Measurements from ENCODE around the gene UPK1A. TPM values are rescaled to one million over a fixed set of nuclear protein-coding genes. Genes with fewer than 3 reads are reported as not detected.

Gene UPK1A
- total and polyA plus RNA-seq, 9 of the 15 experiments (the other 6 are each of a cell fraction or from before 2014, with no cell fraction given) = 0.06 to 0.13 TPM; not detected in 7

DNA sequence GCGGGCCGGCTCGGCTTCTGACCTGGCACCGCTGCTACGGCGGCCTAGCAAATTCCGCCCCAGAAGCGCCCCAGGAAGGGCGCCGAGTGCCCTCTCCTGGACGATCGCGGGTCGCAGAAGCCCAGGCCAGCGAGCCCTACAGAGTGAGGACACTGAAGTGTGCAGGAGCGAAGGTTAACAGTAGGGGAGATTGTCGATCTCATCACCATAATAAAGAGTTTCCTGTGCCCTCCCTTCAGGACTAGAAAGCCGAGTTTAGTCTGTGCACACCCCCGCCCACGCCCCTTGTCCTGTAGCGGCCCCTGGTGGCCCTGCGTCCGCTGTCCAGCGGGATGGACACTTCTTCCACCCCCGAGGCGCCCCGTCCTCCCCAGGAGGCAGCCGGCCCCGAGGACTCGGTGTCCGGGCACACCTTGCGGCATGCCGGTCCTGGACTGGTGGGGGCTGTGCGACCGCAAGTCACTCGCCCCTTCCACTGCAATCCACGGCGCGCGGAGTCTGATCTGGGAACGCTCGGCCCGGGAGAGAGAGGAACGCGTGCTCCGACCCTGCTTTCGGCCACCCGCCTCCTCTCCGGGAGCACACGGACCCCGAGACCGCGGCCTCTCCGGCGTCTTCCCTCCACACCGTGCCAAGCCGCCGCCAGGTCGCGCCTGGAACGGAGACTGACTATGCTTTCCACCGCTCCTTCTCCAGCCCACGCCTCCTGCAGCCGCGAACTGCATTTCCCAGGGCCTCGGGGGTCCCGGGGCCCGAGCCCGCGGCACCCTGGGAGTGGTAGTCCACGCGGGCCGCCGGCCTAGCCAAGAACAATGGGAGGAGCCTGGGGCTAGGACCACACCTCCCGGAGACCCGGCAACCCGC is 50.7 kb downstream of the UPK1A start (continued):
- TF ChIP-seq, protein P1, sequence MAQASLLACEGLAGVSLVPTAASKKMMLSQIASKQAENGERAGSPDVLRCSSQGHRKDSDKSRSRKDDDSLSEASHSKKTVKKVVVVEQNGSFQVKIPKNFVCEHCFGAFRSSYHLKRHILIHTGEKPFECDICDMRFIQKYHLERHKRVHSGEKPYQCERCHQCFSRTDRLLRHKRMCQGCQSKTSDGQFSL (CRISPR knock-in tag; IDR thresholded peaks at IDR 0.05) = peak; percentile 69
- TF ChIP-seq, protein P1 (tag; IDR thresholded peaks at IDR 0.05) = no peak; a peak in 1 of 4 replicates
- TF ChIP-seq SMARCB1 (IDR thresholded peaks at IDR 0.05; ENCODE audit: insufficient read length, low read depth) (no peak), MCM7 (IDR thresholded peaks at IDR 0.05) (no peak), NFIC (IDR thresholded peaks at IDR 0.05) (0 out of 2 replicates have a peak, but pooled peaks have one; percentile 11), PPARD (CRISPR knock-in tag; IDR thresholded peaks at IDR 0.05) (no peak), HES1 (IDR thresholded peaks at IDR 0.05; ENCODE audit: low read depth) (no peak), ZNF785 (CRISPR knock-in tag; IDR thresholded peaks at IDR 0.05) (no peak), EP300 (IDR thresholded peaks at IDR 0.05; ENCODE audit: low read length) (no peak), GTF2A2 (tag; IDR thresholded peaks at IDR 0.05) (no peak), TARDBP (IDR thresholded peaks at IDR 0.05) (no peak; the same call in 1 of the 2 replicates), SAP30 (IDR thresholded peaks at IDR 0.05; ENCODE audit: borderline replicate concordance, insufficient read depth, low read depth, low read length, poor library complexity, severe bottlenecking) (peak; percentile 70), ZNF277 (CRISPR knock-in tag; IDR thresholded peaks at IDR 0.05; ENCODE audit: borderline replicate concordance) (no peak), TEAD1 (CRISPR knock-in tag; IDR thresholded peaks at IDR 0.05) (peak; percentile 11 to 59; a peak in 2 of 4 replicates), CCNT2 (IDR thresholded peaks at IDR 0.05; ENCODE audit: borderline replicate concordance, extremely low read depth, insufficient read length, low read depth, low read length) (no peak), RBFOX2 (IDR thresholded peaks at IDR 0.05; ENCODE audit: low read depth, low read length) (peak; percentile 86), NFYB (IDR thresholded peaks at IDR 0.05; ENCODE audit: extremely low read depth, insufficient read length) (no peak), CXXC5 (CRISPR knock-in tag; IDR thresholded peaks at IDR 0.05) (0 out of 2 replicates have a peak, but pooled peaks have one; percentile 72), SREBF1 (IDR thresholded peaks at IDR 0.05; ENCODE audit: borderline replicate concordance, low read depth, low read length) (no peak), RBM17 (IDR thresholded peaks at IDR 0.05; ENCODE audit: borderline replicate concordance, low read depth, low read length) (no peak)
- TF ChIP-seq, protein P2, sequence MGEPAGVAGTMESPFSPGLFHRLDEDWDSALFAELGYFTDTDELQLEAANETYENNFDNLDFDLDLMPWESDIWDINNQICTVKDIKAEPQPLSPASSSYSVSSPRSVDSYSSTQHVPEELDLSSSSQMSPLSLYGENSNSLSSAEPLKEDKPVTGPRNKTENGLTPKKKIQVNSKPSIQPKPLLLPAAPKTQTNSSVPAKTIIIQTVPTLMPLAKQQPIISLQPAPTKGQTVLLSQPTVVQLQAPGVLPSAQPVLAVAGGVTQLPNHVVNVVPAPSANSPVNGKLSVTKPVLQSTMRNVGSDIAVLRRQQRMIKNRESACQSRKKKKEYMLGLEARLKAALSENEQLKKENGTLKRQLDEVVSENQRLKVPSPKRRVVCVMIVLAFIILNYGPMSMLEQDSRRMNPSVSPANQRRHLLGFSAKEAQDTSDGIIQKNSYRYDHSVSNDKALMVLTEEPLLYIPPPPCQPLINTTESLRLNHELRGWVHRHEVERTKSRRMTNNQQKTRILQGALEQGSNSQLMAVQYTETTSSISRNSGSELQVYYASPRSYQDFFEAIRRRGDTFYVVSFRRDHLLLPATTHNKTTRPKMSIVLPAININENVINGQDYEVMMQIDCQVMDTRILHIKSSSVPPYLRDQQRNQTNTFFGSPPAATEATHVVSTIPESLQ (CRISPR knock-in tag; IDR thresholded peaks at IDR 0.05) = 0 out of 2 replicates have a peak, but pooled peaks have one; percentile 19

All from K562 (cell line).